Fibroblast of skin of right biceps (primary cell): ENCODE results near the gene CAVIN2.
A peak's percentile ranks its signal among the peaks of the same experiment; 100 is the strongest.

ENCODE experiments used
- DNase-seq: peaks from one replicate; pipeline ENCODE4 v3.0.0-alpha.2; 2013

The CAVIN2 gene, protein sequence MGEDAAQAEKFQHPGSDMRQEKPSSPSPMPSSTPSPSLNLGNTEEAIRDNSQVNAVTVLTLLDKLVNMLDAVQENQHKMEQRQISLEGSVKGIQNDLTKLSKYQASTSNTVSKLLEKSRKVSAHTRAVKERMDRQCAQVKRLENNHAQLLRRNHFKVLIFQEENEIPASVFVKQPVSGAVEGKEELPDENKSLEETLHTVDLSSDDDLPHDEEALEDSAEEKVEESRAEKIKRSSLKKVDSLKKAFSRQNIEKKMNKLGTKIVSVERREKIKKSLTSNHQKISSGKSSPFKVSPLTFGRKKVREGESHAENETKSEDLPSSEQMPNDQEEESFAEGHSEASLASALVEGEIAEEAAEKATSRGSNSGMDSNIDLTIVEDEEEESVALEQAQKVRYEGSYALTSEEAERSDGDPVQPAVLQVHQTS

DNA sequence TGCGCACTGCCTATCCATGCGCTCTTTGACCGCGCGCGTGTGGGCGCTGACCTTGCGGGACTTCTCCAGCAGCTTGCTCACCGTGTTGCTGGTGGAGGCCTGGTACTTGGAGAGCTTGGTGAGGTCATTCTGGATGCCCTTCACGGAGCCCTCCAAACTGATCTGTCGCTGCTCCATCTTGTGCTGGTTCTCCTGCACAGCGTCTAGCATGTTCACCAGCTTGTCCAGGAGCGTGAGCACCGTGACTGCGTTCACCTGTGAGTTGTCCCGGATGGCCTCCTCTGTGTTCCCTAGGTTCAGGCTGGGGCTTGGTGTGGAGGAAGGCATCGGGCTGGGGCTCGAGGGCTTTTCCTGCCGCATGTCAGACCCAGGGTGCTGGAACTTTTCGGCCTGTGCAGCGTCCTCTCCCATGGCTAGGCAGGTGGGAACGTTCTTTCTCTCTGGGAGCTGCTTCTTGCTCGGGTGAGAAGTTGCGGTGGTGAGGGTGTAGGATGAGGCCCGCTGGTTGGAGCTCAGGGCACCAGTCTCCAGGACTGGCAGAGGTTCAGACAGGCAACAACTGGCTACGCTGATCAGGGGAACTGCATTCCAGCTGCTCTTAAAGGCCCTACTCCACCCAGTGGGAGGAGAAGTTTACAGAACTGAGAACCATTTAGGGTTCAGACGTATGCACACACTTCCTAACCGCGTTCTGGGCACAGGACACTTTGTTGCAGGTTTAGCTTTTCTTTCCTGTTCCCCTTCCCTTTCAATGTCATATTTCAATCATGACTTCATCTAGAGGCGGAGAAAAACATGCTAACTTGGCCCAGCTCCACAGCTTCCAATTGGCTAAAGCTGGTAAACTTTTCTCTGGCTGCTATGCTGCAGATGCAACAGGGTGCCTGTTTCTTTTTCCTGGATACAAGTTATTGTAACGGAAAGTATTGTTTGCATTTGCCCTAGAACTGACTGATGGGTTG is at the start of gene CAVIN2:
Gene CAVIN2 (minus strand): TSS at position 574 of the 962 bp plus-strand sequence. CDS start 163 bp downstream, at position 411.
- DNase-seq, result peak; percentile 90

DNA sequence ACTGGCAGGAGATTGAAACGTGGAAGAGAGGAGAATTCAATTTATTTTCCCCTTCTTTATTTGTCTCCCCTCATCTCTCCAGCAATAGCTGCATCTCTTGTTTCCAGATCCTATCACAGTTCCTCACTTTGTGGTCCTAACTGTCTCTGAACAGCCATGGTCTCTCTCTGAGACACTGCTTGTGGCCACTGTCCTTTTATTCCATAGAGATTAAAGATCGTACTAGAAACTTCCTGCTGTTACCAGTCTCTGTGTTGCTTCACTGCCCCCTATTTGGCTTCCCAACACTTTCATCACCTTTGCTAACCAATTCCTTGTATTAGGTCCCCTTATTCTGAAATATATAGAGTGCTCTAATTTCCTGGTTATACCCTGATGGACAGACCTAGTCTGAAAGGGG is 48.9 kb upstream of the CAVIN2 start:
- DNase-seq, result no peak

DNA sequence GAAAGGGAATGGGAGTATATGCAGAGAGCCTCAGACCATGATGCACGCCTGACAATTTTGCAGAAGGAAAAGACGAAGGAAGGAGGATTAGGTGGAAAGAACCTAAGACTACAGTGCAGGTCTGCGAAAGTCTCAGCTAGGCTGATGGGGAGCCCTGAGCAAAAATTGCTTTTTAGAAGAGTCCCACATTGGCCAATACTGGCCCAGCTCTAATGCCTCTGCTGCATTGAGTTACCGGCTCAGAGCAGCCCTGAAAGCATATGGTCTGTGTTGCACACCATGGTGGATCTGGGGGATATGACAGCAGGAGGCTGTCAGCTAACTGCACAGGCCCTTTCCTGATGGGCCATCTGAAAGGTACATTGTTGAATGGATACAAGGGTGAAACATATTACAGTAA is 48.3 kb upstream of the CAVIN2 start:
- DNase-seq, result no peak

DNA sequence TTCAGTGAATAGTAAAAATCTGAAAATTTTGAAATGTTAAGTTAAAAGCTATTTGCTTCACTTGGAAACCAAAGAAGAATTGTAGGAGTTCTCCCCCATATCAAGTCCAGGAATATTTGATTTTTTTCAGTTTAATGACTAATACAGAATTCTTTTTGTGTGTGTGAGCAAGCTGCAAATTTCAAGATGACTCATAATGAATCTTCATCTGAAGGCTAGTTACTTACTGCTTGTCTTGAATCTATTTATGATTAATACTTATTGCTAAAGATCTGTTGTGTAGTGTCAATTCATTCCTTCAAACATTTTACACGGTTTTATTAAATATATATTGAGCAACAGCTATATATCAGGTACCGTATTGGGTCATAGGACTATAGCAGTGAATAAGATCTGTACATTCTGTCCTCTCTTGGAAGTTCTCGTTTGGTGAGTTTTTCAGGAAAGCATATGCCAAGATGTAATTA is 47.8 kb upstream of the CAVIN2 start:
- peak; percentile 91 for DNase-seq

DNA sequence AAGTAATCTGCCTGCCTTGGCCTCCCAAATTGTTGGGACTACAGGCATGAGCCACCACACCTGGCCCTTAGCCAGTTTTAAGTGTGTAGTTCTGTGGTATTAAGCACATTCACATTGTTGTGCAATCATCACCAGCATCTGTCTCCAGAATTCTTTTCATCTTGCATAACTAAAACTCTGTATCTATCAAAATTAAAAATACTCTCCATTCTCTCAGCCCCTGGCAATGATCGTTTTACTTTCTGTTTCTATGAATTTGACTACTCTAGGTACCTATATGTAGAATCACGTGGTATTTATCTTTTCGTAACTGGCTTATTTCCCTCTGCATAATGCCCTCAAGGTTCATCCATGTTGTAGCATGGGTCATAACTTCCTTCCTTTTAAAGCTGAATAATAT is 45.5 kb upstream of the CAVIN2 start:
- DNase-seq, result peak; percentile 85

DNA sequence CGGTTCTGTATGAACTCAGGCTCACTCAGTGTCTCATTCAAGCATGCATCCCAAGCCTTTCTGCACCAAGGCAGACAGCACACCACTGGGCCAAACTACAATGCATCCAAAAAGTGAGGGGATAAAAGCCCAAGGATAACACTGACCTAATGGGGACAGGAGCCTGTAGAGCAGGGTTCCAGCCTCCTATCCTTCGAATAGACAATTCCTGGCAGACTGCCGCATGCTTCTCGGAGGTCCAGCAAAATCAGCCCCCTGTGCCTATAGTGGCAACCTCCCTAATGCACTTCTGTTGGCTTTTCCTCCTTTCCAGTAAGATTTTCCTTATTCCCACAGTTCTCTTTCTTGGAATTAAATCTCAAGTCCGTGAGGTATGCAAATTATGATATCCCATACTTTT is 44.8 kb upstream of the CAVIN2 start:
- DNase-seq, result no peak

DNA sequence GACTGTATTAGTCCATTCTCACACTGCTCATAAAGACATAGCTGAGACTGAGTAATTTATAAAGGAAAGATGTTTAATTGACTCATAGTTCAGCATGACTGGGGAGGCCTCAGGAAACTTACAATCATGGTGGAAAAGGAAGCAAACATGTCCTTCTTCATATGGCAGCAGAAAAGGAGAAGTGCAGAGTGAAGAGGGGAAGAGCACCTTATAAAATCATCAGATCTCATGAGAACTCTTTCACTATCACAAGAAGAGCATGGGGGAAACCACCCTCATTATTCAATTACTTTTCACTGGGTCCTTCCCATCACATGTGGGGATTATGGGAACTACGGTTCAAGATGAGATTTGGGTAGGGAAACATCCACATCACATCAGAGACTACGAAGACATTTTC is 43.0 kb upstream of the CAVIN2 start:
- DNase-seq, result no peak

DNA sequence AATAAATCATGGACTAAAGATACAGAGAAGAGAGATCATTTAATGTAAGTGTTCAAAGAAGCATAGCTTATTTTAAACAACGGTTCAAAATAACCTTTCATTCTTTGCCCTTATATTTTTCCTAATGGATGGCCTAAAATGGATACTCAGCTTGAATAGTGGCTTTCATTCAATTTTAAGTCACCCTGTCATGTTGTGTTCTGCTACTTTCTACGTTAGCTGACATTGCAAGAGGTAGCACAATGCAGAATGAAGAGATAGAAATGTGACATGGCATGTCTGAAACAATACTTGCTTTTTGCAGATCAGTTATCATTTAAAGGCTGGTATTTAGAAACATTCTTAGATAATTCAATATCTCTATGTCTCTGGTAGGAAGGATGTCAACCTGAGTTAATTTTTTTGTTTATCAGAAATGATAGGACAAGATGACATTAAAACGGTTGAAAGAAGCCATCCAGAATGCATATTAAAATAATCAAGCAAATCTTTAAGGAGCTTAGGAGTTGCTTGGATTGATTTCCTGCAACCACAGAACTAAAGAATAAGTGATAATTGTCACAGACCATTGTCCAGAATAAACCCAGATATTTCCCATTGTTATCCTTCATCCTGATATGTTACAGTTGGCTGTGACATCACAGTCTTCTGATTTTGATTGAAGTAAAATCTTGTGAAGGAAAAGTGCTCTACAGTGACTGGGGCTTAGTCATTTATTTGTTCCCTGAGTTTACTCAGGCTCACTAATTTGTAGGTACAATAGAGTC is 41.7 kb upstream of the CAVIN2 start:
- no peak for DNase-seq

DNA sequence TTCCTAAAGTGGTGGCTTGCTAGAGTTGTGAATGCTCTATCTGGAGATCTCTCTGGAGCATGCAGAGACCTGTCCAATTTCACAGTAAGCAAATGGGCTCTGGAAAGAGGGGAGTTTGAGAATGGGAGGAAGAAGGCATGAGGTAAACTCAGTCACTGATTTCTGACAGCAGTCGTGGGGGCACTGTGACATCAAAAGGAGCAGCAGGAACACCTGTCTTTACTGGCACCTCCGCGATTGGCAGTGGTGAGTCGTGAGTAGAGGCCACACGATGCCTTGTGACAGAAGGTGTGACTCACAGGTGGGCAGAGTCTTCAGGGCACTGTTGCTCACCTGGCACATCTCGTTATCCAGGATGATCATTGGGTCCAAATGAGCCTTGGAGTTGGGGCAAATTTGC is 38.8 kb upstream of the CAVIN2 start:
- no peak for DNase-seq

DNA sequence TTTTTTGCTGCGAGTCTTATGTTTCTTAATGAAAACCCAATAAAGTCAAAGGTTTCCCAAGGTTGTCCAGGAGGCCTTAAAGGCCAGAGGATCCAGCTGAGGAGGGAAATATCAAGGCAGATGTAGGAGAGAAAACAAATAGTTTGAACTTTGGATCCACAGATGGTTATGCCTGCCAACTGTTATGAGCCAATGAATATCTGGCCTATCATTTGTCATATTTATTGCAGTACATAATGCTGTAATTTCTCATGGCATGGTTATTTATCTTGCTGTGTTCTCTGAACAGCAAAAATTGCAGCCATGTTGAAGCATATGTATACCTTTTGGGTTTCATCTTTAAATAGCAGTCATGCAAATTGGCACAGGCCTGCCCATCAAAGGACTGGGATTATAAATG is 38.2 kb upstream of the CAVIN2 start:
- no peak for DNase-seq

DNA sequence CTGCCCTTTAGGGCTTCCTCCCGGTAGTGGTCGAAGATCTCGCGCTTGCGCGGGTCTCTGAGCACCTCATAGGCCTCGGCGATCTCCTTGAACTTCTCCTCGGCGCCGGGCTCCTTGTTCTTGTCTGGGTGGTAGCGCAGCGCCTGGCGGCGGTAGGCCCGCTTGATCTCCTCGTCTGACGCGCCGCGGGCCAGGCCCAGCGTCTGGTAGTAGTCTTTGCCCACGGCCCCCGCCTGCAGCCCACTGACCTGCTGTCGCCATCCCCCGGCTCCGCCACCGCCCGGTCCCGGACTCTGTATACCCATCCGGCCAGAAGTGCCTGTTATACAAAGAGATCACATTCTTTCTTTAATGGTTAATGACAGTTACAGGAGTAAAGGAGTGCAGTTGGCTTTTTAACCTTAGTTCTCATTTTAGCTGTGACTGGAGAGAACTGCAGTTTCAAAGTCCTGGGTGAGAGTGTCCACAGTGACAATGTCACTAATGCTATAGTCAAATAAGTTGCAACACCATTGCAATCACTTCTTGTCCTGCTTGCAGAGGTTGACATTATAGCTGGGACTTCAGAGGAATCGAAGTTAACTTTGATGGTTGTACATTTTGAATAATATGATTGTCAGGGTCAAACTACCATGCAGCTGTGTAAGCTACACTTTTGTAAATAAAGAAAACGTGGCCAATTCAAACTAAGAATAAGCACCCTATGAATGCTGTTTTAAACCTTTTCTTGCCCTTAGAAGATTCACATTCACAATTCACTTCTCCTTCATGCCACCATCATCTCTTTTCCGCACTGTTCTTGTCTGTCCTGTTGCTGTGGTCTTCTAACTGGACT is 35.3 kb upstream of the CAVIN2 start:
- no peak for DNase-seq

DNA sequence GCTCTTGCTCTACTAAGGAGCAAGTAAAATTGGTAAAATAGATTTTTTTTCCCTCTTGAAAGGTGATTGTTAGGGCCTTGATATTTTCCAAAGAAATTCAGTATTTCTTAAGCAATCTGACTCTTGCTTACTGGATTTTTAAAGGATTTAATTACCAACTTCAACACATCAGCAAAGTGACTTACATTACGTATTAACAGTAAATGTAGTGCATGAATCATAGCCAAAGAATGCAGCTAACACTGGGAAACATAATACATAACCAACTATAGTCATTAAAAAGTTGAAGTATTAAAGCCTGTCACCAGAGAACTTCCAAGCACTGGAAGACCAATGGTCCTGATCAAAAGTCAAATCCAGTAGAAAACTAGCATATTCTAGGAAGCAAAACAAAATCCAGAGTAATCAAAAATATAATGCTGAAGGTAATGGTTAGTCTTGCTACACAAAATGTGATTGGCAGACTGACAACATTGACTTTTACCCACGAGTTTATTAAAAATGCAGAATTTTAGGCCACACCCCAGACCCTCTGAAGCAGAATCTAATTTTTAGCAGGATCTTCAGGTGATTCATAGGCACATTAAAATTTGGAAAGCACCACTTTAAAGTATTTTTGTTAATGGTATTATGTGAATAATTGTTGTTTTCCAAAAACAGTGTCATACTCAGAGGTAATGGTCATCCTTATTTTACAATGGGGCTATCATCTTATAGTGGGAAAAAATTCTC is 31.8 kb upstream of the CAVIN2 start:
- peak; percentile 92 for DNase-seq

DNA sequence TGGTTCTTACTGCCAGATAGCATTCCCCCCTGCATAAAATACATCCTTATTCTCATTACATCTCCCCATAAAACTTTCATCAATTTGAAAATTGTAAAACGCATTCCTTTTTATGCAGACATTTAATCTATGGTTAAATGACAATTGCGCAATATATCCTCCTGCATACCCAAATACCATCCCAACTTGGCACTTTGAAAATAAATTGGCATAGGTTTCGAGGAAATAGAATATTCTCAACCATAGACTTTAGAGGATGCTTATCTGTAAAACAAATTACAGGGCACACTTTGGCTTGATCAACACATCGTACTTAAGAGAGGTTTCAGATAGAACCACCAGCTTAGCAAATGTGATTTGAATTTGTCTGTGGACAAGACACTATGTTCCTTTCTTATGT is 31.0 kb upstream of the CAVIN2 start:
- no peak for DNase-seq

DNA sequence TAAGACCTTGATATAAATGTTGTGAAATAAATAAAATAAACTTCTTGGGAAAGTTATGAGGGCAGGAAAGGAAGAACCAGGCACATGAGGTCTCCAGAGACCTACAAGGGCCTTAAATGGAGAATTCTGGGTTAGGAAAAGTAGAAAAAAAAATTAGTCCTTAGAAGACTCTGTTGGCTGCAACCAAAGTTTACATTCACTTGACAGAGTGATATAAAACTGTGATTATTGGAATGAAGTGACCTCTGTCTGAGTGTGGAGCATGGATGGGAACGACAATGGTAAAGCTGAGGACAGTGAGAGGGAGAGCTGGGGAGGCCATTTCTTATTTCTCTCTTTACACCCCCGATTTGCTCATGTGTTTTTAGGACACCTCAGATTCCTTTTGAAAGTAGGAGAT is 29.0 kb upstream of the CAVIN2 start:
- no peak for DNase-seq

DNA sequence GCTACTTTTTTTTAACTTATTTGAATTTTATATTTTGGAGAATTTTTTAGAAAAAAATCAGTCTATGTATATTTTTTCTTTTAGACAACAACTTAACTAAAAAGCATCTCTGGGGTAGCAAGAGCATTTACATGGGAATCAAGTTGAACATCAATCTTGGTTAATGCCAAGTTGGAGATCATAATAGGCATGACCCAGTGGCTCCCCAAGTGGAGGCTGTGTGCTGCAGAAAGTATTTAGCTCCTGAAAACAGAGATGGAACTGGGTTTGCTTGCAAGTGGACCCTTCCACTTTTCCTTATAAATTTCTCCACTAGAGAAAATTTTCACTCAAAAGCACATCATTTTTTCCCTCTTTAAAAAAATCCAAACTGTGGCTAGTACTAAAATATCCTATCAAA is 23.9 kb upstream of the CAVIN2 start:
- DNase-seq, result no peak

DNA sequence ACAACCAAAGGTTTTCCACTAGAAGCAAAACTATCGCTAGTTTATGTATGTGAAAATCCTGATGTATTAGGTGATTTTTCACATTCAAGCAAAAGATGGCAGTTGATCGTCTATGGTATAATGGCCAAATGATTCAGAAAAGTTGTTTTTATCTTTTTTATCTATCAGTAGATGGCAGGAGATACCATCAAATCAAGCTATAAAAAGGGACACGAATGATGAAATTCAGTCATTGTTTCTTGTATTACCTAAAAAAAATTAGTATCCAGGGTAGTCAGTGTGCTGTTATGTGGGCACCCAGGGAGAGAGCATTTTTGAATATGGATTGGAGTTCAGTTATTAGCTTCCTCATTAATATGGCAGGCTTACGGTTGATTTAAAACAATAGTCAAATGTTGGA is 22.9 kb upstream of the CAVIN2 start:
- peak; percentile 35 for DNase-seq

DNA sequence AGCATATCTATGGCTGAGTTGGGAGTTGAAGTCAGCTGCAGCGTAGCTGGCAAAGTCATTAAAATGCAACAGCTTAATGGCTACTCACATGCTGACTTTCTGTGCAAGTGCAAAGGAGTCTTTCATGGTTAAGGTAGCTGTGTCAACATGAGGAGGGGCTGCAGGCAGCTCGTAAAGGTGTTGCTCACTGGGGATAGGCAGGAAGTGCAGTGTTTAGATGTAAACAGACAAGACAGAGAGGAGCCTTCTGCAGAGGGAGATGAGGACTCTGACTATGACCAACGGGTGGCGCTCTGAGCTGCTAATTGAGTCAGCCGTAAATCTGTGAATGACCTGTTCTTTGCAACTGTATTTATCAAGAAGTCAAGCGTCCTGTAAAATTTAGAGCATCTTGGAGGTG is 22.3 kb upstream of the CAVIN2 start:
- no peak for DNase-seq

DNA sequence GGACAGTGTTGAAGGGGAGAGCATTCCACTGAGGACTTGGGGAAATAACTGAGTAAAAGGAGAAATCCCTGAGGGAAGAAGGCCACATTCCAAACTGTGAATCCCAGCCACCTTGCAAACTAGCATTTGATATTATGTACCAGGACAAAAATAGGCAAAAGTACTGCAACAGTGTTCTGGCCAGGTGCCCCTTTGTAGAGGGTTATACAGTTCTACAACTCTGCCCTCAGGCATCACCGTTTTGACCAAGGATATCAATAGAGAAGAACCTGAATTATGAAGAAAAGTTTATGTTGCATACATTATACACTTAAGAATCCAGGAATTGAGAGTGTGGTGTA is 20.6 kb upstream of the CAVIN2 start:
- DNase-seq, result no peak

DNA sequence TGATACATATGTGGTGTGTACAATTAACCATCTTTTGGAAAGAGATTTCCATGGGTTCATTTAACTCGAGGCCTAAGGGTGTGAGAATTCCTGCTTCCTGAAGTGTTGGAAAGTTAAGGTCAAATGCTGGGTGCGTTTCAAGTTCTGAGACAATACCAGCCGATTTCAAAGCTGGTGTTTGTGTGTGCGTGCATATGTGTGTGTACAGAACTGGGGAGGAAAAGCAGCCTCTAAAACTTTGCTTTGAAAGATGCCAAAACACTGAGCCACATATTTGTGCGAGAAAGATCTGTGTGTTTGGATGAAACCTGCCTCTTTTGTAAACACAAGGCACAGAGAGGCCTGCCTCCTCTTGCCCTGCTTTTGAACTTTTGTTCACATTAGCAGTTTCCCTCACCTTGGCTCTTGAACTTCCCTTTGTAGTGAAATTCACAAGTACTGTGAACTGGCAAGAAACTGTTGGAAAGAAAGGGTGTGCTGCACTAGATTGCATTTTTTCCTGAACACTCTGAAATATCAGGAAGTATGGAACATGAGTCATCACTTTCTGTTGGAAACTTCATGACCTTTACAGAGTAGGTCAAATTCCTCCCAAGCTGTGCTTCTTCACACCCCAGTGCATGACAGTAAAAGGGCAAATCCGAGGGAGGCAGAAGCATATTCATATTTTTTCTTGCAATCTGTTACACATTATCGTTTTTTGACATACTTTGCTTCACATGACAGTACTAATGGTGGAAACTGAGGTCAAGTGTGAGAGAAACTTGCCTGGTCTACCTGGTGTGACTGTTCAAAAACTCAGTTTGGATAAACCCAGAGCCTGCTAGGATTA is 20.0 kb upstream of the CAVIN2 start:
- peak; percentile 96 for DNase-seq

DNA sequence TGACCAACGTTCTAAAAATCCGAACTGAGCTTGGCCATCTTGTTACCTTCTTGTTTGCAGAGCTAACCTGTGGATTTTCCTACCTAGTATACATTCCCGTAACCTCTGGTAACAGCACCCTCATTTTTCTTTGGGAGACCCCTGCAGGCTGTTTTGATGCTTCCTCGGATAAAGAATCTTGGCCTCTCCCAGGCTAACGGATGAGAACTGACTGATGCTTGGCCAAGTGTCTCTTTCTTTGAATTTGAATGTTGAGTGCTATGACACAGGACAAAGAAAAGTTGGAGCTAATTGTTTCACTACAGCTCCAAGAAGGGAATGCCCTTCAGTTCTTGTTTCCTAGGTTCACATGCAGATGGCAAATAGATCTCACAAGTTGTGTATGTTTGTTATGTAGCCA is 19.3 kb upstream of the CAVIN2 start:
- DNase-seq, result no peak
